Posterior vena cava (tissue), 2 donors: ENCODE data around the gene ANP32B. TPM values are rescaled to one million over a fixed set of nuclear protein-coding genes. Genes with fewer than 3 reads are reported as not detected.
"Not testable (repeated sequence)": the region's sequence is repeated elsewhere in the genome, so short reads cannot be mapped to it uniquely, and the experiment has no call there.

ENCODE experiments used
- DNase-seq: peaks from one replicate; pipeline ENCODE4 v3.0.0-alpha.2; 2020; ENCODE audit warnings: low spot score
- intact Hi-C, 2 donors: fragments of 100-400 bp; cut with DNase I; formaldehyde crosslinking; loops; one replicate each; pipeline versions ENCODE4 v1.14.1 to v1.14.2; 2022 to 2023
- long read RNA-seq, 2 donors: library from polyadenylated mRNA; unstranded; transcript quantifications; one replicate each; pipeline ENCODE4 v2.0.0, GENCODE V29; 2020 to 2021
- total RNA-seq, 2 donors: library from RNA; stranded (reverse); fragmentation: NEBNext Ultra II Directional; extraction: Animal tissue kit (Norgen Biotek cat#: 25700); gene quantifications; one replicate each; pipeline ENCODE4 v1.2.1, GENCODE V29; 2021
- donor health status: DM: yes; HTN: yes; CAD: no.
- donor health status: DM: yes; HTN: yes; CAD: no.

ANP32B gene
- 10 to 100 TPM; 95.8 to 98.0 TPM for total RNA-seq
- long read RNA-seq, donor 1, transcript ANP32B-201 (7 exons, 1,463 nt) = major isoform, 58 of 62 reads
- long read RNA-seq, donor 1, partial matches to known transcripts = 0 of 62 reads
- long read RNA-seq, donor 1, other reads (novel, unspliced or antisense) = 4 of 62 reads
- long read RNA-seq, donor 2, transcript ANP32B-201 (7 exons, 1,463 nt) = major isoform, 356 of 394 reads
- long read RNA-seq, donor 2, partial matches to known transcripts = 11 of 394 reads
- long read RNA-seq, donor 2, other reads (novel, unspliced or antisense) = 27 of 394 reads

DNA sequence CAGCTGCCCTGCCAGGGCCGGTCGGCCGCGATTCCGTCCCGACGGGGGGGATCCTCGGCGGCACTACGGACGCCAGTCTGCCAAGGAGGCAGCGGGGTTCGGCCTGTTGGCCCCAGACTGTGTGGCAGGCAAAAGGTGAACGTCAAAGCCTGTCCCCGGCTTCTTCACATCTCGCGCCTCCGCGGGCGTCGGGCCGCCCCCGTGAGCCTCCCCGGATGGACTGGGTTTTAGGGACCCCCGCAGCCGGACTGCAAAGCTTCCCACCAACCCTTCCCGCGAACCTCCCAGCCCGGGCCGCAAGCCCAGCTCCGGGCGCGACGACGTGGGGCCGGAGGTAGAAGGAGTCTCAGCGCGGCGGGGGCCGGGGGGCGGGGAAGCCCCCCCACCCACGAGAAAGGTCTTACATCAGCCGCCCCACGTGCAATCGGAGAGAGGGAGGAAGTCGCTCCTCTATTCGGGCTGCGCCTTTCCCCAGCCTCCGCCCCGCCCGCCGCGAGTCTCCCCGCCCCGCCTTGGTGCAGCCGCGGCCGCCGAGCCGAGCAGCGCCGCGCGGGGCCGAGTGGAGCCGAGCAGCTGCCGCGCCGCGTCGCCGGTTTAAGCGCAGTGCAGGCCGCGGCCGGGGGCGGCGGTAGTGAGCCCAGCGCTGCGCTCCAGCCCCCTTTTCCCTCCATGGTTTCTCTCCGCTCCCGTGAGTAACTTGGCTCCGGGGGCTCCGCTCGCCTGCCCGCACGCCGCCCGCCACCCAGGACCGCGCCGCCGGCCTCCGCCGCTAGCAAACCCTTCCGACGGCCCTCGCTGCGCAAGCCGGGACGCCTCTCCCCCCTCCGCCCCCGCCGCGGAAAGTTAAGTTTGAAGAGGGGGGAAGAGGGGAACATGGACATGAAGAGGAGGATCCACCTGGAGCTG, at the start of gene ANP32B:
TSS of gene ANP32B (plus strand) at position 659 of the 906 bp plus-strand sequence. CDS start at position 874, 215 bp downstream.
- intact Hi-C loops = loop anchor here (5.0 to 10.0 kb wide), 3 partner anchors 61 to 518 kb away; partner anchors contain the start of genes NANS (in 1 of the 2) and TRMO (in 1 of the 2)

DNA sequence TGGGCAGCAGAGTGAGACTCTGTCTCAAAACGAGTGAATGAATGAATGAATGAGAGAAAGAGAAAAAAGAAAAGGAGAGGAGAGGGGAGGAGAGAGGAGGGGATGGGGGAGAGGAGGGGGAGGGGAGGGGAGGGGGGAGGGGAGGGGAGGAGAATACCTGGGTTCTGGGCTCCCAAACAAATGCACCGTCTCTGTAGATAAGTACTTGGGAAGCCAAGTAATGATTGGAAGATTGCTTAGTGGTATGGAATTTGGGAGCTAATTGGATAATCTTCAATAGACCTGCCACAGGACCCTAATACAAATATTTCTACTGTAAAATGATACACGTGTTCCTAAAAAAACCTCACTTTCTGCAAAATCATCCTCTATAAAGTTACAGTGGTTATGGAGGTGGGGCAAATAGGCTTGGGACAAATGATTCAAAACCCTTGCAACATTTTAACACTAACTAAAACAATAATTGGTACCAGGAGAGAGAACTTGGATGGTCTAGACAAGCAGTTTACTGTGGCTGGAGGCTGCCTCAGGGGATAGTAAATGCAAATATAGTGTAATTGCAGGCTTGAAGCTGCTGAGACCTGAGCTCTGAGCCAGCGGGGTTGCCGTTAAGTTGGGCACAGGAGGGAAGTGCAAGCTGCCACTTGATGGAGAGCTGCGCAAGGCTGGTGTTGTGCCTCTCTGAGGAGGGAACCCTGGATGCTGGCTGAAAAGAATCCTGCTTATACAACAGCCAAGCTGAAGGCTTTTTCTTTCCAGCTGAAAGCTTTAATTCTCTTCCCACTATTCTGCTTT, 48.6 kb upstream of the ANP32B start:
- DNase-seq = no peak
- intact Hi-C loops = no loop called here

More for the DNA sequence above, at the start of gene ANP32B:
- DNase-seq = peak; percentile 97

DNA sequence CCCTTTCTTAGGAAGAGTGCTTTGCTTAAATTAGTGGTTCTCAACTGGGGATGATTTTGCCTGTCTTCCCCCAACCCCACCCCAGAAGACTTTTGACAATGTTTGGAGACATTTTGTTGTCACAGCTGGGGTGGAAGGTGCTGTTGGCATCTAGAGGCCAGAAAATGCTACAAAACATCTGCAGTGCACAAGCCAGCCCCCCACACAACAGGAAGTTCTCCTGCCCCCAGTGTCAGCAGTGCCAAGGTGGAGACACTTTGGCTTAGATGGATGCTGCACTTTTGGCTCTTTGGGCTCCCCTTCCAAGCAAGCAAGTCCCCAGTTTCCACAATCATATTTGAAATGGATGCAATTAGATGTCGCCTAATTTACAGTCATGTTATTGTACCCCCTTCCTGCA, 47.9 kb upstream of the ANP32B start:
- no peak for DNase-seq

DNA sequence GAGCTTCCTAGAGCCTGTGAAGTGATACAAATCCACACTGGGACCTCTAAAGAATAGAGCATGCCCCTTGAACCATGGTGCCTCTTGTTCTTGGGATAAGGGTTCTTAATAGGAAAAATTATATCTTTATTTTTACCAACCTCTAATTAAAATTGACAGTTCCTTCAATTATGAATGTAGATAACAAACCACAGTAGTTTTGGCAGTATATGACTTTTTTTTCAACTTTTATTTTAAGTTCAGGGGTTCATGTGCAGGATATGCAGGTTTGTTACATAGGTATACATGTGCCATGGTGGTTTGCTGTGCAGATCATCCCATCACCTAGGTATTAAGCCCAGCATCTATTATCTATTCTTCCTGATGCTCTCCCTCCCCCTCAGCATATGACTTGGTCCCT, 46.1 kb upstream of the ANP32B start:
- DNase-seq = no peak
- intact Hi-C loops = no loop called here

More for the DNA sequence above, 47.9 kb upstream of the ANP32B start:
- intact Hi-C loops = no loop called here

DNA sequence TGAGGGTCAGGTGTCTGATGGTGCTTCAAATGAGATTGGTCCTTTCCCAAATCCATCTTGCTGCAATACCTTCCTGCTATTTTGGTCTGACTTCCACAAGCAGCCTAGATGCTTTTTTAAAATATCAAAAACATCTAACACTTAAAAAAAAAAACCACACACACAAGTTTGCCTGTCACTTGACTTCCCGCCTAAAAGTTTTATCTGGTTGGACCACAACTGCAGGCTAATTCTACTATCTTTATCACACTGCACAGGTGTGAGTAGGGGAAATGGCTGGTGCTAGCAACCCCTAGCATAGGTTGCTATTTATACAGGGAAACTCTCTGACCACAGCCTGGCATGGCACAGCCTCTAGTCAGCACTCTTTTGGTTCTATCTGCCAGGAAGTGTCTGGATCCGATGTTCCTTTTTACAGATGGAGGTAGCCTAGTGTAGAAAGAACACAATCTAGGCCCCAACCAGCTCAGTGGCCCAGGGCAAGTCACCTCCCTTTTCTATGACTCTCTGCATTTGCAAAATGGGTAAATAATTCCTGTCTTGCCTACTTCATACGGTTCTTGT, 45.0 kb upstream of the ANP32B start, which contains the start of gene HEMGN:
TSS of gene HEMGN (minus strand) at position 92 of the 564 bp plus-strand sequence. CDS start at position 56, 36 bp downstream.
- no peak for DNase-seq
- intact Hi-C loops = no loop called here

DNA sequence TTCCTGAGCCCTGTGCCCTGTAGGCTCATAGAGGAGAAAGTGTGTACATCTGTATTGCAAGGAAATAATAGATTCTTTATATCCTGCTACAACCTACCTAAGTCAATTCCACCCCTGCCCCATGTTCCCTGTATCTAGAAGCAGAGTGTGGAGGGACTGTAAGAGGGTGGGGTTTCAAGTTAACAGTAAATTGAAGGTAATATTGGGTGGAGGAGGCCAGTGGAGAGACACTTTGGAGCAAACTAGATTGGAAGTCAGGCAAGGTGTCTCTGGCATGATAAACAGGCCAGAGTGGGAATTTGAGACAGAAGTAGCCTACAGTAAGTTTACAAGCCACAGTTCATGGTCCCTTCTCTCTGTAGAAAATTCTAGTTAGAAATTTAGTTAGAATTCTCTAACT, 42.9 kb upstream of the ANP32B start:
- no peak for DNase-seq
- intact Hi-C loops = no loop called here

DNA sequence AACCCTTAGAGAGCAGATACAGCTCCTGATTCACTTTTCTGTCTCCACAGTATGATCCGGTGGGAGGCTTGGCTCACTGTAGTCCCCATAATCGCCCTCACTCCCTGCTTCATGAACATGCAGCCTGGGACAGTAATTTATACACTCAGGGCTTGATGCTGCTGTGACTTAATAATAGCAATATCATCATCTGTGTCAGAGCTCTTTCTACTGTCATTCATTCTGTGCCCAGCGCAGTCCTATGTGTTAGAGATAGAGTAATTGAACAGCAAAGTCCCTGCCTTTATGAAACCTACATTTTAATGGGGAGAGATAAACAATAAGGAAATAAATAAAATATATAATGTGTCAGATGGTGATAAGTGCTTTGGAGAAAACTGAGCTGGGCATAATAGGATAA, 42.4 kb upstream of the ANP32B start:
- DNase-seq = no peak
- intact Hi-C loops = no loop called here

DNA sequence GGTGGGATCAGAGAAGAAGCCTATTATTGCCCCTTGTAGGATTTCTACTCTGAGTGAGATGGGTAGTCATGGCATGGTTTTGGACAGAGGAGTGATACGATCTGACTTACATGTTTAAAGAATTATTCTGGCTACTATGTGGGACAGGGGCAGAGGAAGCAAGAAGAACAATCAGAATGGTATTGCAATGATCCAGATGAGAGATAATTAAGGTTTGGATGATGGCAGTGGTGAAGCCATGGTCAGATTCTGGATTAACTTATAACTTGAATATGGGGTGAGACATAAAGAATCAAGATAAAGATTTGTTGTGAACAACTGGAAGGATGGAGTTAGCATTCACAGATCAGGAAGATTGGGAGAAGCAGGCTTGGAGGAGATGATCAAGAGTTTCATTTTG, 41.8 kb upstream of the ANP32B start:
- no peak for DNase-seq
- intact Hi-C loops = no loop called here

DNA sequence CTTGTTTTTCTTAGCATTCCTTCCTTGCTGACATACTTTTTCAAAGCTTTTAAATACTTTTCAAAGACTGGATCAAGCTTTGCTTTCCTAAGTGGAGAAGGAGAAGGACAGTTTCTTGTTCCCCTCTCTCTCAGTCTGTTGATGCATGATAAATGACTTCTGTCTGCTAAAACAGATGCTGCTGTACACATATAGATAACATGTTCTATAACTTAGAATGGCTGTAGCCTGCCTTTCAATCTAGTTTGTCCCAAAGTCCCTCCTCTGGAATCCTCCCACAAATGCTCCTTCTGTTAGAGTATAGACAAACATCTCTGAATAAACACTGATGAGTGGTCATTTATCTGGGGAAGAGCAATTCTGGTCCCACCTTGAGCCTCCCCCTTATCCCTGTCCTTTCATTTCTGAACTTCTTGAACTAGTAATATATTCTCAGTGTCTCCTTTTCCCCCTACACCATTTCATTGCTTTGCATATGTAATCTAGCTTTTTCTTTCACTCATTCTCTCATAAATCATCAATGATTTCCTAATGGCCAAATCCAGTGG, 39.8 kb upstream of the ANP32B start:
- intact Hi-C loops = no loop called here
- DNase-seq = no peak

DNA sequence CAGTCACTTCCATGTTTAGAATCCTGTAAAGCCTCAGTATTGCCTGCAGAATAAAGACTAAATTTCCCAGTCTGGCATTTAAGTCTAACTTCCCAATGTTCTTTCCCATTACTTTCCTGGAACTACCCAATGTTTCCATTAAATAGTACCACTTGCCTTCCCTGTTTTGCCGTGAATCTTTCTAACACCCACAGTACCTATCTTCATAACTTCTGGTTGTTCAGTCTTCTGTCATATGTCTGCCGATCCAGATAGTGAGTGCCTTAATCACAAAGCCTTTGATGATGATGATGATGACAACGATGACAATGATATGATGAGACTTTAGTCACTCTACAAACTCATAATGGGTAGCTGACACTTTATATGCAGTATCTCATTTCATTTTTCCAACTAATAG, 38.5 kb upstream of the ANP32B start:
- intact Hi-C loops = no loop called here
- DNase-seq = no peak

DNA sequence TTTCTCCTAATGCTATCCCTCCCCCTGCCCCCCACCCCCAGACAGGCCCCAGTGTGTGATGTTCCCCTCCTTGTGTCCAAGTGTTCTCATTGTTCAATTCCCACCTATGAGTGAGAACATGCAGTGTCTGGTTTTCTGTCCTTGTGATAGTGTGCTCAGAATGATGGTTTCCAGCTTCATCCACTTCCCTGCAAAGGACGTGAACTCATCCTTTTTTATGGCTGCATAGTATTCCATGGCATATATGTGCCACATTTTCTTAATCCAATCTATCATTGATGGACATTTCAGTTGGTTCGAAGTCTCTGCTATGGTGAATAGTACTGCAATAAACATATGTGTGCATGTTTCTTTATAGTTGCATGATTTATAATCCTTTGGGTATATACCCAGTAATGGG, 37.7 kb upstream of the ANP32B start:
- intact Hi-C loops, DNase-seq: not testable (repeated sequence)

DNA sequence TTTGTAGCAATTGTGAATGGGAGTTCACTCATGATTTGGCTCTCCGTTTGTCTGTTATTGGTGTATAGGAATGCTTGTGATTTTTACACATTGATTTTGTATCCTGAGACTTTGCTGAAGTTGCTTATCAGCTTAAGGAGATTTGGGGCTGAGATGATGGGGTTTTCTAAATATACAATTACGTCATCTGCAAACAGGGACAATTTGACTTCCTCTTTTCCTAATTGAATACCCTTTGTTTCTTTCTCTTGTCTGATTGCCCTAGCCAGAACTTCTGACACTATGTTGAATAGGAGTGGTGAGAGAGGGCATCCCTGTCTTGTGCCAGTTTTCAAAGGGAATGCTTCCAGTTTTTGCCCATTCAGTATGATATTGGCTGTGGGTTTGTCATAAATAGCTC, 36.0 kb upstream of the ANP32B start:
- intact Hi-C loops, DNase-seq: not testable (repeated sequence)

DNA sequence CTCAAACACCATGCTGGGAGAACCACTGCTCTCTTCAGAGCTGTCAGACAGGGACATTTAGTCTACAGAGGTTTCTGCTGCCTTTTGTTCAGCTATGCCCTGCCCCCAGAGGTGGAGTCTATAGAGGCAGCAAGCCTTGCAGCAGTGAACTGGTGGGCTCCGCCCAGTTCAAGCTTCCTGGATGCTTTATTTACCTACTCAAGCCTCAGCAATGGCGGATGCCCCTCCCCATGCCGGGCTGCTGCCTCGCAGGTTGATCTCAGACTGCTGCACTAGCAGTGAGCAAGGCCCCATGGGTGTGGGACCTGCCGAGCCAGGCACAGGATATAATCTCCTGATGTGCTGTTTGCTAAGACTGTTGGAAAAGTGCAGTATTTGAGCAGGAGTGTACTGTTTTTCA, 32.3 kb upstream of the ANP32B start:
- intact Hi-C loops, DNase-seq: not testable (repeated sequence)

DNA sequence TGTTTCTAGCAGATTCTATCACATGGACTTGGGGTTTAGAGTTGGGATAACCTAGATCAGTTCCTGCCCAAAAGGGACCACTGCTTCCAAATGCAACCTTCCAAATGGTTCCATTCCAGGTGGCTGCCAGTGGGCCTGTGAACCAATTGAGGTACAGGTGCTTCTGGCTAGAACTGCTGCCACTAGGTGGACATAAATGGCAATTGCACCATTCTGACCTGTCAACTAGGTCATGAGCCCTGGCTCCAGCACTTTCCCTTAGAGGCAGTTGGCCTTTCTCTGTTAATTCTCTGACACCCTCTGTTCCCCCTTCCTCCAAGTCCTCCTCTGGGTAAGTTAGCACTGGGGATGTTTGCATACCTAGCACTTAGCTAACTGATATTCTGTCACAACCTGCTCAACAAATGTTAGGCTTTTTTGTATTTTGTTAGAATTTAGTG, 28.6 kb upstream of the ANP32B start:
- no peak for DNase-seq
- intact Hi-C loops = no loop called here

DNA sequence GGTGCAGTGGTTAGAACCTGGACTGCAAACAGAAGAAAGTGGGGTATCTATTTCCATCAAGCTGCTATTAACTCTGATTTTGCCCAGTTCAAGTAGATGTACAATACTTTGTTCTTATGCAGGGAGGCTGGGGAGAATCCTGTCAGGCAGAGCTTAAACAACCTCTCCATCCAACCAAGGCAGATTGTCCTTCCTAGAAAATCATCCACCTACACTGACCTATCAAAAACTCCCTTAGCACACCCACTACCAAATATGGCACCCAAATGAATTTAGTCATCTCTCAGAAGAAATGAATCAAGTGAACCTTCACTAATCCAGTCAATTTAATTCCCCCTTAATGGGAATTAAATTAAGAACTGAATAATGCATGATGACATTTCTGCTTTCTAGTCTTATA, 26.8 kb upstream of the ANP32B start:
- no peak for DNase-seq

DNA sequence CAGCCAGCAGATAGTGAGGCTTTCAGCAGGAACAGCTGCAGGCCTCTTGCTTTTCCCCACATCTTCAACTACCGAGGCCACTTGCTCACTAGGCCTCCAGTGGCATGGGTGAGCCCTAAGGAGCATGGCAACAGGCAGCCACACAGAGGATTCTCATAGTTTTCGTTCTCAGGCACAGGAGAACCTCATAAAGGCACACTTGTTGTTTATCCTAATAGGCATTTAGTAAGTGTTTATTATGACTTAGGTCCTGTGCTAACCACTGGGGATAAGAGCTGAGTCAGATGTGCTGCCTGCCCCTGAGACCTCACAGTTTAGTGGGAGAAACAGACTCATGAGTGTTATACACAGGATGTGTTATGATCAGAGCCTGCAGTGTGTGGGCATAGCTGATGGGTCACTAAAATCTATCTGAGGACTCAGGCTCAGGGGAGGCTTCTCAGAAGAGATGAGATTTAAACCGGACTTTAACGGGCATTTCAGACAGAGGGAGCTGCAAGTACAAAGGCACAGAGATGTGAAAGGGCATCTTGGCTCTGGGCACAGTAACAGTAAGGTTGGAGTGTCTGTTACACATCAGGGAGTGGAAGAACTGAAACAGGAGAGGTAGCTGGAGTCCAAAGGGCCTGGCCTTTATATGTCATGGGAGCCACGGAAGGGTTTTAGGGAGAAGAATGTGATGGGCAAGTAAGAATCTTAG, 24.2 kb upstream of the ANP32B start:
- intact Hi-C loops = loop anchor here in 1 of 2 donors (5.0 kb wide), 1 partner anchor 398 kb away; no protein-coding TSS in a partner anchor
- DNase-seq = no peak

More for the DNA sequence above, 26.8 kb upstream of the ANP32B start:
- intact Hi-C loops = loop anchor here in 1 of 2 donors (5.0 kb wide), 1 partner anchor 401 kb away; no protein-coding TSS in a partner anchor

DNA sequence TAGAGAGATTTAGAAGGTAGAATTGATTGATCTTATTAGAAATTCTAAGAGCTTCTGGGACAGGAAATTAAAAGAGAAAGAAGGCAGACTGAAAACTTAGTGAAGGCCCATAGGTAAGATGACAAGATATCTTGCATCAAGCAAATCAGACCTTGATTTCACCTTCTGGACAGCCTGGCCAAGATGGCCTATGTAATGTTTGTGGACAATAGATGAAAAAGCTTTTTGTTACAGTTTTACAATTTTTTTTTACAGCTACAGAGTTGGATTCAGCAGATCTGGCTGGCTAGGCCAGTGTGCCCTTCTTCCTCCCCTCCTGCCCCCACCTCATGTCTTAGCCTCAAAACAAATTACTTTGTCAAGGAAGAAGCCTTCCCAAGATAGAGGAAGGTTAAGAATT, 23.6 kb upstream of the ANP32B start:
- intact Hi-C loops = loop anchor here in 1 of 2 donors (5.0 kb wide), 1 partner anchor 398 kb away; no protein-coding TSS in a partner anchor
- no peak for DNase-seq
